RPMI8226 (cell line): ENCODE data around the gene KAT2B.
A peak's percentile ranks its signal among the peaks of the same experiment; 100 is the strongest.

Experiments used
- DNase-seq: peaks from one replicate; pipeline ENCODE4 v3.0.0-alpha.2; 2015

The KAT2B gene

GRCh38 chr3:20154078-20154477 lies 113.8 kb downstream of the KAT2B start:
- no peak for DNase-seq

GRCh38 chr3:20154928-20155327 lies 114.7 kb downstream of the KAT2B start:
- DNase-seq, result no peak

GRCh38 chr3:20160230-20160629 lies 120.0 kb downstream of the KAT2B start:
- DNase-seq, result no peak

- DNase-seq, result no peak
Measured at GRCh38 chr3:20161714-20162113, 121.5 kb downstream of the KAT2B start.

- no peak for DNase-seq
Measured at GRCh38 chr3:20173844-20174410, 133.7 kb downstream of the KAT2B start.

GRCh38 chr3:20181276-20181675 lies 141.0 kb downstream of the KAT2B start:
- DNase-seq, result no peak

DNA sequence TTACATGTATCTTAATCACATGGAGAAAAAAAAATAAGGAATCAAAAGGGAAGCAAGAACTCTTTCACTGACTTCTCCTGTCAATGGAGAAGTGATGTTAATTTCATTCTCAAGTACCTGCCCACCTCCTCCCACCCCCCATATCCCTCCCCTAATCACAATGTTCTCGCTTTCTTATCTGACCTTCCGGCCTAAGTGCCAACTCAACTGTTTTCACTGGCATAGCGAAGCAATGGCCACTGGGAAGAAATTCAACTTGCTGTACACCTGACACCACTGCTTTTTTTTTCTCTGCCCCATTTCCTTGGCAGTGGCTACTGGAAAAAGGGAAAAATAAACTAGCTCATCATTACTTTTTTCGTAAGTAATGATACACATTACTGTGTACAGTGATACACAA lies 142.0 kb downstream of the KAT2B start:
- no peak for DNase-seq

GRCh38 chr3:20185331-20185678 lies 145.1 kb downstream of the KAT2B start:
- DNase-seq, result peak; percentile 14

GRCh38 chr3:20185679-20186599 lies 145.7 kb downstream of the KAT2B start, which contains the start of gene SGO1:
Gene SGO1 (minus strand): TSS chr3:20186206. CDS start chr3:20184027, 2,179 bp downstream.
- DNase-seq, result peak; percentile 99

- no peak for DNase-seq
Measured at GRCh38 chr3:20186600-20187004, 146.4 kb downstream of the KAT2B start.

GRCh38 chr3:20190991-20191390 lies 150.7 kb downstream of the KAT2B start:
- DNase-seq, result no peak

- no peak for DNase-seq
Measured at GRCh38 chr3:20194793-20195460, 154.7 kb downstream of the KAT2B start.

GRCh38 chr3:20197775-20198174 lies 157.5 kb downstream of the KAT2B start:
- no peak for DNase-seq

GRCh38 chr3:20201143-20201542 lies 160.9 kb downstream of the KAT2B start:
- no peak for DNase-seq
